GM12878 (cell line): ENCODE data around the gene ITPKB.
"Not testable (repeated sequence)": the region's sequence is repeated elsewhere in the genome, so short reads cannot be mapped to it uniquely, and the experiment has no call there.

Source experiments
- ATF3 ChIP-seq: IDR thresholded peaks from 2 replicates; pipeline ENCODE4 v1.6.1; 2011; ENCODE audit warnings: low read depth, mild to moderate bottlenecking, low read length, moderate library complexity, borderline replicate concordance; ENCODE audit errors: extremely low read depth
- JUND ChIP-seq: IDR thresholded peaks from 2 replicates; pipeline ENCODE4 v1.6.1; 2012; ENCODE audit warnings: low read depth, mild to moderate bottlenecking, low read length, improper control_type of control experiment, moderate library complexity
- NRF1 ChIP-seq: conservative IDR thresholded peaks from 2 replicates; pipeline ENCODE4 v1.6.1; 2011; ENCODE audit warnings: mild to moderate bottlenecking, low read depth, low read length, improper control_type of control experiment
- PML ChIP-seq: IDR thresholded peaks from 2 replicates; pipeline ENCODE4 v1.6.1; 2012; ENCODE audit warnings: low read length, inconsistent platforms
- POLR2AphosphoS2 ChIP-seq: IDR thresholded peaks from 2 replicates; pipeline ENCODE4 v1.6.1; 2011; ENCODE audit warnings: low read depth, mild to moderate bottlenecking, low read length, improper control_type of control experiment, moderate library complexity
- ZNF274 ChIP-seq: IDR thresholded peaks from one replicate; pipeline ENCODE4 v1.8.0; 2011; ENCODE audit not compliant: insufficient read length, insufficient read depth
- TF ChIP-seq, protein P1 (sequence below), 3 experiments: IDR thresholded peaks in 2 of 3; conservative IDR thresholded peaks in 1 of 3; 2 replicates each; pipeline ENCODE4 v1.5.1; 2011; ENCODE audit warnings: low read depth in 3 of 3, low read length in 3 of 3, mild to moderate bottlenecking in 3 of 3, control low read depth in 2 of 3, moderate library complexity in 2 of 3, inconsistent platforms in 1 of 3, mixed read lengths in 1 of 3; ENCODE audit not compliant: control insufficient read depth in 2 of 3, insufficient read depth in 1 of 3; ENCODE audit errors: extremely low read depth in 1 of 3
- TF ChIP-seq, protein P2 (sequence below): IDR thresholded peaks from 2 replicates; pipeline ENCODE4 v1.6.1; 2011; ENCODE audit warnings: low read depth, low read length, improper control_type of control experiment, borderline replicate concordance

DNA sequence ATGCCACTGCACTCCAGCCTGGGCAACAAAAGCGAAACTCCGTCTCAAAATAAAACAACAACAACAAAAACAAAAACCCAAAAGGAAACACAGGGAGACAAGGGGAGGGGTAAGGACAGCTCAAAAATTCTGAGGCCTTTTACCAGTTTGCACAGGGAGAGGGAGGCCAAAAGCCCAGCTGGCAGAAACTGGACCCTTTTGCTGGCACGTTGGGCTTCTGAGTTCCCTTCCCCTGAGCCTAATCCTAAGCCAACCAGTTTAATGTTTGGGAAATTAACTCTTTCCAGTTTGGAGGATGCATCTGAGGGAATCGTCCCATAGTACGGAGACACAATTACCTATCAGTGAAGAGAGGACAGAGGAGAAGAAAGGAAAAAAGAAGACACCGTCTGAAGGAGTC, 127.1 kb downstream of the ITPKB start:
- TF ChIP-seq ZNF274, PML, POLR2AphosphoS2, NRF1, JUND, ATF3: not testable (repeated sequence)
- TF ChIP-seq, protein P1, sequence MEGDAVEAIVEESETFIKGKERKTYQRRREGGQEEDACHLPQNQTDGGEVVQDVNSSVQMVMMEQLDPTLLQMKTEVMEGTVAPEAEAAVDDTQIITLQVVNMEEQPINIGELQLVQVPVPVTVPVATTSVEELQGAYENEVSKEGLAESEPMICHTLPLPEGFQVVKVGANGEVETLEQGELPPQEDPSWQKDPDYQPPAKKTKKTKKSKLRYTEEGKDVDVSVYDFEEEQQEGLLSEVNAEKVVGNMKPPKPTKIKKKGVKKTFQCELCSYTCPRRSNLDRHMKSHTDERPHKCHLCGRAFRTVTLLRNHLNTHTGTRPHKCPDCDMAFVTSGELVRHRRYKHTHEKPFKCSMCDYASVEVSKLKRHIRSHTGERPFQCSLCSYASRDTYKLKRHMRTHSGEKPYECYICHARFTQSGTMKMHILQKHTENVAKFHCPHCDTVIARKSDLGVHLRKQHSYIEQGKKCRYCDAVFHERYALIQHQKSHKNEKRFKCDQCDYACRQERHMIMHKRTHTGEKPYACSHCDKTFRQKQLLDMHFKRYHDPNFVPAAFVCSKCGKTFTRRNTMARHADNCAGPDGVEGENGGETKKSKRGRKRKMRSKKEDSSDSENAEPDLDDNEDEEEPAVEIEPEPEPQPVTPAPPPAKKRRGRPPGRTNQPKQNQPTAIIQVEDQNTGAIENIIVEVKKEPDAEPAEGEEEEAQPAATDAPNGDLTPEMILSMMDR (IDR thresholded peaks at IDR 0.05 in 2 of 3, conservative IDR thresholded peaks at IDR 0.05 in 1 of 3; ENCODE audit: control insufficient read depth in 2 of 3, extremely low read depth in 1 of 3, insufficient read depth in 1 of 3, low read depth in 3 of 3, low read length in 3 of 3), result not testable (repeated sequence)
- TF ChIP-seq, protein P2, sequence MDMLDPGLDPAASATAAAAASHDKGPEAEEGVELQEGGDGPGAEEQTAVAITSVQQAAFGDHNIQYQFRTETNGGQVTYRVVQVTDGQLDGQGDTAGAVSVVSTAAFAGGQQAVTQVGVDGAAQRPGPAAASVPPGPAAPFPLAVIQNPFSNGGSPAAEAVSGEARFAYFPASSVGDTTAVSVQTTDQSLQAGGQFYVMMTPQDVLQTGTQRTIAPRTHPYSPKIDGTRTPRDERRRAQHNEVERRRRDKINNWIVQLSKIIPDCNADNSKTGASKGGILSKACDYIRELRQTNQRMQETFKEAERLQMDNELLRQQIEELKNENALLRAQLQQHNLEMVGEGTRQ, result not testable (repeated sequence)
